ENCODE results near the gene TMEM126A. TPM values are rescaled to one million over a fixed set of nuclear protein-coding genes. Genes with fewer than 3 reads are reported as not detected.
A peak's percentile ranks its signal among the peaks of the same experiment; 100 is the strongest.

The TMEM126A gene
- total and polyA plus RNA-seq, 2 of the 13 experiments (the other 11 are each of a cell fraction or from before 2014, with no cell fraction given) = 59.5 to 66.9 TPM

GRCh38 chr11:85628771-85629341 is 18.9 kb upstream of the TMEM126A start (continued):
- TF ChIP-seq ZHX2 (IDR thresholded peaks at IDR 0.05; ENCODE audit: low read depth) (0 out of 2 replicates have a peak, but pooled peaks have one; percentile 6), ZHX2 (CRISPR knock-in tag; IDR thresholded peaks at IDR 0.05; ENCODE audit: borderline replicate concordance) (no peak), ZMYM3 (CRISPR knock-in tag; IDR thresholded peaks at IDR 0.05) (0 out of 2 replicates have a peak, but pooled peaks have one; percentile 21), ZNF687 (CRISPR knock-in tag; IDR thresholded peaks at IDR 0.05) (no peak), ZNF230 (CRISPR knock-in tag; IDR thresholded peaks at IDR 0.05) (no peak), ASH2L (IDR thresholded peaks at IDR 0.05; ENCODE audit: insufficient read length, low read depth, low read length) (peak; percentile 46), ZNF235 (CRISPR knock-in tag; IDR thresholded peaks at IDR 0.05; ENCODE audit: borderline replicate concordance) (no peak), ZNF549 (CRISPR knock-in tag; IDR thresholded peaks at IDR 0.05) (no peak), ZBTB7A (CRISPR knock-in tag; IDR thresholded peaks at IDR 0.05) (no peak), ZFYVE20 (CRISPR knock-in tag; IDR thresholded peaks at IDR 0.05; ENCODE audit: borderline replicate concordance, low read depth) (no peak), NRL (CRISPR knock-in tag; IDR thresholded peaks at IDR 0.05; ENCODE audit: borderline replicate concordance) (no peak), ZNF7 (CRISPR knock-in tag; IDR thresholded peaks at IDR 0.05) (no peak), FOXA1 (IDR thresholded peaks at IDR 0.05) (no peak), FOXA1 (CRISPR knock-in tag; IDR thresholded peaks at IDR 0.05) (peak; percentile 33; the same call in 1 of the 2 replicates)
- TF ChIP-seq, protein P1, sequence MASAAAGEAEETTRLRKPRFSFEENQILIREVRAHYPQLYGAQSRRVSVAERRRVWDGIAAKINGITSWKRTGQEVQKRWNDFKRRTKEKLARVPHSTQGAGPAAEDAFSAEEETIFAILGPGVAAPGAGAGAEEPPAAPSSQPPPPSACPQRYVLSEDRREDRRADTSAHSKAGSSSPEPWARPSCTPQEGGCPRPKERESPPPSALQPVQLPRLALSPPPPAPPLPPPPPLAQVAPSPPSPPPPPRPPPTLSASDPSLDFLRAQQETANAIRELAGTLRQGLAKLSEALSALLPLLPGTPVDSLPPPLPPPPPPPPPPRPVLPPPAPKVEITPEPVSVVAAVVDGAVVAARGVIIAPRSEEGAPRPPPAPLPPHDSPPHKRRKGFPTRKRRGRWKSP (CRISPR knock-in tag; IDR thresholded peaks at IDR 0.05) = no peak
- TF ChIP-seq, protein P2, sequence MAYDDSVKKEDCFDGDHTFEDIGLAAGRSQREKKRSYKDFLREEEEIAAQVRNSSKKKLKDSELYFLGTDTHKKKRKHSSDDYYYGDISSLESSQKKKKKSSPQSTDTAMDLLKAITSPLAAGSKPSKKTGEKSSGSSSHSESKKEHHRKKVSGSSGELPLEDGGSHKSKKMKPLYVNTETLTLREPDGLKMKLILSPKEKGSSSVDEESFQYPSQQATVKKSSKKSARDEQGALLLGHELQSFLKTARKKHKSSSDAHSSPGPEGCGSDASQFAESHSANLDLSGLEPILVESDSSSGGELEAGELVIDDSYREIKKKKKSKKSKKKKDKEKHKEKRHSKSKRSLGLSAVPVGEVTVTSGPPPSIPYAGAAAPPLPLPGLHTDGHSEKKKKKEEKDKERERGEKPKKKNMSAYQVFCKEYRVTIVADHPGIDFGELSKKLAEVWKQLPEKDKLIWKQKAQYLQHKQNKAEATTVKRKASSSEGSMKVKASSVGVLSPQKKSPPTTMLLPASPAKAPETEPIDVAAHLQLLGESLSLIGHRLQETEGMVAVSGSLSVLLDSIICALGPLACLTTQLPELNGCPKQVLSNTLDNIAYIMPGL (CRISPR knock-in tag; IDR thresholded peaks at IDR 0.05; ENCODE audit: borderline replicate concordance in 1 of 2, low read depth in 1 of 2) = no peak

Data from HepG2 (cell line).